IMR-90 (cell line): ENCODE data around the gene GGTA1. TPM values are rescaled to one million over a fixed set of nuclear protein-coding genes. Genes with fewer than 3 reads are reported as not detected.

Experiments
- ATAC-seq: fragments of 200-7000 bp; cut with Tn5 transposase; 2 replicates; pipeline ENCODE4 v1.9.1; 2020; ENCODE audit warnings: low read depth, mild to moderate bottlenecking, moderate library complexity
- BruUV-seq: library from RNA; stranded (reverse); fragments of 400-500 nt; replicated peaks from 2 replicates; lab custom pipeline; 2021; lab: Mats Ljungman, UMichigan
- CTCF ChIA-PET: fragments of 300-600 bp; formaldehyde crosslinking; extraction: SDS; loops from one replicate; lab custom pipeline; 2021; ENCODE audit warnings: antibody characterized with exemption; lab: Yijun Ruan, JAX
- POLR2A ChIA-PET: fragments of 300-600 bp; sonication (Branson Sonifier 250); formaldehyde crosslinking; loops from one replicate; lab custom pipeline; 2022; ENCODE audit warnings: antibody characterized with exemption; ENCODE audit not compliant: unreplicated experiment; lab: Charles Lee
- DNase-seq: peaks from one replicate; pipeline ENCODE4 v3.0.0; 2013
- H2AFZ ChIP-seq: replicated peaks from 2 replicates; pipeline ENCODE3; 2013; ENCODE audit warnings: low read length, mild to moderate bottlenecking; ENCODE audit not compliant: poor library complexity
- H2AK5ac ChIP-seq: 2 replicates; pipeline ENCODE4 v1.6.1; 2013; ENCODE audit warnings: low read depth, low read length, inconsistent platforms
- H2AK9ac ChIP-seq: replicated peaks from 2 replicates; pipeline ENCODE3; 2013; ENCODE audit warnings: mild to moderate bottlenecking, low read depth, low read length, moderate library complexity; ENCODE audit not compliant: poor library complexity
- H2BK120ac ChIP-seq: 2 replicates; pipeline ENCODE4 v1.6.1; 2013; ENCODE audit warnings: low read depth, low read length, inconsistent platforms
- H2BK15ac ChIP-seq: 3 replicates; pipeline ENCODE4 v1.6.1; 2013; ENCODE audit warnings: low read depth, low read length, inconsistent platforms
- H2BK20ac ChIP-seq: 2 replicates; pipeline ENCODE4 v1.6.1; 2013; ENCODE audit warnings: low read depth, mild to moderate bottlenecking, inconsistent platforms, low read length, moderate library complexity
- H2BK5ac ChIP-seq: 2 replicates; pipeline ENCODE4 v1.6.1; 2013; ENCODE audit warnings: mild to moderate bottlenecking, low read depth, low read length, inconsistent platforms; ENCODE audit not compliant: poor library complexity, severe bottlenecking
- H3K14ac ChIP-seq: replicated peaks from 2 replicates; pipeline ENCODE4 v1.6.1; 2013; ENCODE audit warnings: low read depth, low read length, inconsistent platforms
- H3K18ac ChIP-seq: 2 replicates; pipeline ENCODE4 v1.6.1; 2013; ENCODE audit warnings: low read depth, low read length, control low read depth
- H3K23ac ChIP-seq: 2 replicates; pipeline ENCODE4 v1.6.1; 2013; ENCODE audit warnings: low read depth, low read length, inconsistent platforms
- H3K27ac ChIP-seq: 2 replicates; pipeline ENCODE4 v1.5.1; 2013; ENCODE audit warnings: mild to moderate bottlenecking, control low read depth, low read length; ENCODE audit not compliant: insufficient read depth
- H3K27me3 ChIP-seq: 2 replicates; pipeline ENCODE4 v1.6.1; 2013; ENCODE audit warnings: low read length; ENCODE audit not compliant: control insufficient read depth, insufficient read depth
- H3K36me3 ChIP-seq: 2 replicates; pipeline ENCODE4 v1.6.1; 2013; ENCODE audit warnings: low read length, mixed read lengths; ENCODE audit not compliant: control insufficient read depth, insufficient read depth
- H3K4ac ChIP-seq: 2 replicates; pipeline ENCODE4 v1.6.1; 2013; ENCODE audit warnings: low read depth, low read length, inconsistent platforms
- H3K4me1 ChIP-seq: 2 replicates; pipeline ENCODE4 v1.6.1; 2013; ENCODE audit warnings: low read length, mixed read lengths; ENCODE audit not compliant: control insufficient read depth, insufficient read depth
- H3K4me2 ChIP-seq: 2 replicates; pipeline ENCODE4 v1.6.1; 2013; ENCODE audit warnings: low read depth, mild to moderate bottlenecking, control low read depth, low read length, moderate library complexity
- H3K4me3 ChIP-seq: 2 replicates; pipeline ENCODE4 v1.5.1; 2013; ENCODE audit warnings: low read depth, mild to moderate bottlenecking, control low read depth, low read length, moderate library complexity; ENCODE audit not compliant: insufficient read depth
- H3K56ac ChIP-seq: 2 replicates; pipeline ENCODE4 v1.6.1; 2013; ENCODE audit warnings: low read length, inconsistent platforms; ENCODE audit not compliant: insufficient read depth; ENCODE audit errors: extremely low read depth
- H3K79me1 ChIP-seq, 2 experiments: 2 replicates each; pipeline ENCODE4 v1.6.1; 2013; ENCODE audit warnings: low read length in 2 of 2, inconsistent platforms in 1 of 2, low read depth in 1 of 2
- H3K9ac ChIP-seq: 2 replicates; pipeline ENCODE4 v1.6.1; 2013; ENCODE audit warnings: low read depth, low read length, control low read depth
- H3K9me1 ChIP-seq: 2 replicates; pipeline ENCODE4 v1.6.1; 2013; ENCODE audit warnings: low read length, inconsistent platforms; ENCODE audit not compliant: insufficient read depth
- H3K9me3 ChIP-seq: 2 replicates; pipeline ENCODE4 v1.6.1; 2013; ENCODE audit warnings: low read length; ENCODE audit not compliant: control insufficient read depth, insufficient read depth
- H4K20me1 ChIP-seq: 2 replicates; pipeline ENCODE4 v1.6.1; 2013; ENCODE audit warnings: low read length, inconsistent platforms; ENCODE audit not compliant: insufficient read depth
- H4K5ac ChIP-seq: 2 replicates; pipeline ENCODE4 v1.6.1; 2013; ENCODE audit warnings: mild to moderate bottlenecking, low read depth, low read length, control low read depth
- H4K8ac ChIP-seq, 2 experiments: 2 replicates each; pipeline ENCODE4 v1.6.1; 2013; ENCODE audit warnings: low read depth in 2 of 2, low read length in 2 of 2, control low read depth in 1 of 2, inconsistent platforms in 1 of 2
- H4K91ac ChIP-seq: 2 replicates; pipeline ENCODE4 v1.6.1; 2013; ENCODE audit warnings: low read depth, low read length, inconsistent platforms; ENCODE audit not compliant: insufficient read depth
- BHLHE40 ChIP-seq: fragments of 150-350 bp; IDR thresholded peaks from 2 replicates; pipeline ENCODE4 v1.6.1; 2016; ENCODE audit warnings: mild to moderate bottlenecking, low read depth, low read length
- CEBPB ChIP-seq: IDR thresholded peaks from 2 replicates; pipeline ENCODE4 v1.6.1; 2012; ENCODE audit warnings: low read depth, low read length, improper control_type of control experiment
- CHD1 ChIP-seq: IDR thresholded peaks from 2 replicates; pipeline ENCODE4 v1.6.1; 2012; ENCODE audit warnings: low read depth, low read length, improper control_type of control experiment
- CTCF ChIP-seq: conservative IDR thresholded peaks from 2 replicates; pipeline ENCODE4 v1.5.1; 2012; ENCODE audit warnings: mild to moderate bottlenecking, low read depth, low read length, improper control_type of control experiment
- ELK1 ChIP-seq: fragments of 150-350 bp; IDR thresholded peaks from 2 replicates; pipeline ENCODE4 v1.6.1; 2016; ENCODE audit warnings: low read depth, mild to moderate bottlenecking, low read length, moderate library complexity, borderline replicate concordance
- FOS ChIP-seq: fragments of 150-350 bp; IDR thresholded peaks from 2 replicates; pipeline ENCODE4 v1.6.1; 2016; ENCODE audit warnings: low read depth, low read length
- MAFK ChIP-seq: IDR thresholded peaks from 2 replicates; pipeline ENCODE4 v1.6.1; 2012; ENCODE audit warnings: low read depth, low read length, improper control_type of control experiment
- MAZ ChIP-seq: IDR thresholded peaks from 2 replicates; pipeline ENCODE4 v1.6.1; 2012; ENCODE audit warnings: low read depth, mild to moderate bottlenecking, low read length, improper control_type of control experiment, moderate library complexity, borderline replicate concordance
- MXI1 ChIP-seq: IDR thresholded peaks from 2 replicates; pipeline ENCODE4 v1.6.1; 2012; ENCODE audit warnings: low read depth, mild to moderate bottlenecking, low read length, moderate library complexity, borderline replicate concordance
- NFE2L2 ChIP-seq: fragments of 150-350 bp; IDR thresholded peaks from 2 replicates; pipeline ENCODE4 v1.6.1; 2016; ENCODE audit warnings: low read depth, mild to moderate bottlenecking, low read length
- POLR2A ChIP-seq: IDR thresholded peaks from 2 replicates; pipeline ENCODE4 v1.6.1; 2012; ENCODE audit warnings: mild to moderate bottlenecking, low read depth, low read length
- RAD21 ChIP-seq: IDR thresholded peaks from 2 replicates; pipeline ENCODE4 v1.6.1; 2012; ENCODE audit warnings: low read length, improper control_type of control experiment
- RCOR1 ChIP-seq: IDR thresholded peaks from 2 replicates; pipeline ENCODE4 v1.6.1; 2012; ENCODE audit warnings: mild to moderate bottlenecking, low read length, improper control_type of control experiment; ENCODE audit not compliant: insufficient replicate concordance
- RFX5 ChIP-seq: IDR thresholded peaks from 2 replicates; pipeline ENCODE4 v1.8.0; 2012; ENCODE audit warnings: low read depth, mild to moderate bottlenecking, low read length, moderate library complexity
- SMC3 ChIP-seq: fragments of 150-350 bp; IDR thresholded peaks from 2 replicates; pipeline ENCODE4 v1.6.1; 2016; ENCODE audit warnings: low read depth, mild to moderate bottlenecking, antibody characterized with exemption, low read length, moderate library complexity
- WGBS, 2 experiments: methylation state at CpG; one replicate each; pipeline versions ENCODE4 v1.1.5 to v1.1.7; 2013; ENCODE audit warnings: missing lambda C conversion rate in 2 of 2; ENCODE audit not compliant: insufficient read length in 1 of 2; ENCODE audit errors: extremely low coverage in 2 of 2; 5-methylcytosine and 5-hydroxymethylcytosine counted together
- dilution Hi-C: fragments of 300-500 bp; cut with HindIII; formaldehyde crosslinking; loops from one replicate; pipeline ENCODE4 v1.14.3; 2018; ENCODE audit warnings: low sequenced_read_pairs; ENCODE audit not compliant: unreplicated experiment
- in situ Hi-C: fragments of 300-500 bp; cut with MboI; formaldehyde crosslinking; loops from 3 replicates; pipeline ENCODE4 v1.14.3; 2019; ENCODE audit warnings: low sequenced_read_pairs, inconsistent platforms, mixed read lengths
- intact Hi-C: fragments of 100-400 bp; cut with micrococcal nuclease; formaldehyde crosslinking; loops from 2 replicates; pipeline ENCODE4 v1.10.0; 2022
- polyA plus RNA-seq, 3 experiments: library from polyadenylated mRNA; depleted of rRNA; stranded (reverse); fragments of >200 nt; gene quantifications; 2 replicates each; pipeline ENCODE4 v1.2.3, GENCODE V29; 2012; ENCODE audit warnings: low replicate concordance in 1 of 3
- total RNA-seq: library from RNA; depleted of rRNA; stranded (reverse); fragments of >200 nt; gene quantifications from 2 replicates; pipeline ENCODE4 v1.2.3, GENCODE V29; 2012
- TF ChIP-seq, protein P1 (sequence below): fragments of 150-350 bp; IDR thresholded peaks from 2 replicates; pipeline ENCODE4 v1.6.1; 2017; ENCODE audit warnings: mild to moderate bottlenecking, antibody characterized with exemption, low read length, low read depth

The GGTA1 gene
- total and polyA plus RNA-seq, 2 of the 4 experiments (the other 2 are of a cell fraction) = not detected

DNA sequence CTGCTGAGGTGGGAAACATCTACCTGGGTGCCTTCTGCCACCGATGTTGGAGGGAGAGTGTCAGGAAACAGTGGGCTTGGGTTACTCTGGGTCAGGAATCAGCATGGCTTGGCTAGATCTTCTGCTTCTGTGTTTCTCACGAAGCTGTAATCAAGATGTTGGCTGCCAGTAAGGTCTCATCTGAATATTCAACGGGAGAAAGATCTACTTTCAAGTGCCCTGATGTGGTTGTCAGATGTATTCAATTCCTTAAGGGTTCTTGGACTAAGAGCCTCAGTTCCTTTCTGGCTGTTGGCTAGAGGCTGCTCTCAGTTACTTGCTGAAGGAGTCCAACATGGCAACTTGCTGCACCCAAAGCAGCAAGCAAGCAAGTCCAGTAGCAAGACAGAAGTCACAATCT, 87.7 kb downstream of the GGTA1 start:
- Histone ChIP-seq H3K56ac (no peak overlapping the region), H2AK5ac (no peak overlapping the region), H2BK5ac (no peak overlapping the region), H3K9me1 (no peaks in the 10 kb centered on the region), H2AK9ac (no peak overlapping the region), H3K4ac (no peak overlapping the region), H3K36me3 (no peaks in the 10 kb centered on the region), H4K5ac (no peak overlapping the region), H2BK15ac (no peak overlapping the region), H2BK120ac (no peak overlapping the region), H2AFZ (no peak overlapping the region), H4K20me1 (no peaks in the 10 kb centered on the region), H3K9ac (no peak overlapping the region), H3K18ac (no peak overlapping the region), H4K91ac (no peak overlapping the region), H3K9me3 (no peaks in the 10 kb centered on the region), H3K14ac (no peak overlapping the region), H3K4me2 (no peak overlapping the region), H3K27ac (no peak overlapping the region), H3K79me1 (no peaks in the 10 kb centered on the region), H4K8ac (no peak overlapping the region), H3K4me3 (no peak overlapping the region), H3K27me3 (peaks cover 31% of the 10 kb centered on the region), H3K23ac (no peak overlapping the region), H2BK20ac (no peak overlapping the region), H3K4me1 (no peaks in the 10 kb centered on the region)
- in situ Hi-C loops (no loop called here), dilution Hi-C loops (no loop called here), intact Hi-C loops (no loop called here)
- 60% methylated on average over 1 of the region's 3 CpGs; no CpG with 5 or more reads in 1 of the 2 experiments for WGBS, 2 experiments
- ChIA-PET CTCF (no interaction called here), POLR2A (no interaction called here)
- ATAC-seq (no peak), DNase-seq (no peak)
- no TSS peak for BruUV-seq
- TF ChIP-seq CTCF (no peak), POLR2A (no peak), BHLHE40 (no peak), MAZ (no peak), ELK1 (no peak), MXI1 (no peak), CEBPB (no peak), SMC3 (no peak), RFX5 (no peak), RAD21 (no peak), FOS (no peak), NFE2L2 (no peak), CHD1 (no peak), RCOR1 (no peak), MAFK (no peak)
- TF ChIP-seq, protein P1, sequence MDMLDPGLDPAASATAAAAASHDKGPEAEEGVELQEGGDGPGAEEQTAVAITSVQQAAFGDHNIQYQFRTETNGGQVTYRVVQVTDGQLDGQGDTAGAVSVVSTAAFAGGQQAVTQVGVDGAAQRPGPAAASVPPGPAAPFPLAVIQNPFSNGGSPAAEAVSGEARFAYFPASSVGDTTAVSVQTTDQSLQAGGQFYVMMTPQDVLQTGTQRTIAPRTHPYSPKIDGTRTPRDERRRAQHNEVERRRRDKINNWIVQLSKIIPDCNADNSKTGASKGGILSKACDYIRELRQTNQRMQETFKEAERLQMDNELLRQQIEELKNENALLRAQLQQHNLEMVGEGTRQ = no peak
